Psoas muscle (tissue), 8 donors: Measurements from ENCODE around the gene LCE2D. TPM values are rescaled to one million over a fixed set of nuclear protein-coding genes. Genes with fewer than 3 reads are reported as not detected.
"Not testable (repeated sequence)": the region's sequence is repeated elsewhere in the genome, so short reads cannot be mapped to it uniquely, and the experiment has no call there.

ENCODE experiments used
- ATAC-seq, 4 donors: fragments of 200-7000 bp; cut with Tn5 transposase; one replicate each; pipeline ENCODE4 v1.9.1; 2020; ENCODE audit warnings: moderate library complexity in 3 of 4, mild to moderate bottlenecking in 2 of 4
- DNase-seq, 2 donors: peaks; one replicate each; pipeline ENCODE4 v3.0.0-alpha.2; 2020
- H3K27ac ChIP-seq: fragments of 200-600 bp; one replicate; pipeline ENCODE4 v1.8.0; 2022
- H3K27me3 ChIP-seq, 3 donors: fragments of 200-600 bp in 1 of 3; one replicate each; pipeline versions ENCODE4 v1.6.1 to v1.8.0; 2013 to 2022; ENCODE audit warnings: low read length in 2 of 3, mild to moderate bottlenecking in 2 of 3, moderate library complexity in 1 of 3; ENCODE audit not compliant: insufficient read depth in 3 of 3
- H3K36me3 ChIP-seq, 2 donors: fragments of 200-600 bp in 1 of 2; one replicate each; pipeline versions ENCODE4 v1.6.1 to v1.8.0; 2013 to 2022; ENCODE audit warnings: low read depth in 1 of 2, mild to moderate bottlenecking in 1 of 2, moderate library complexity in 1 of 2; ENCODE audit not compliant: insufficient read depth in 1 of 2
- H3K4me1 ChIP-seq: fragments of 200-600 bp; one replicate; pipeline ENCODE4 v1.8.0; 2022
- H3K4me3 ChIP-seq: fragments of 200-600 bp; one replicate; pipeline ENCODE4 v1.8.0; 2022; ENCODE audit warnings: mild to moderate bottlenecking
- H3K9me3 ChIP-seq: fragments of 200-600 bp; one replicate; pipeline ENCODE4 v1.8.0; 2022
- CTCF ChIP-seq: fragments of 200-600 bp; IDR thresholded peaks from one replicate; pipeline ENCODE4 v1.8.0; 2022; ENCODE audit warnings: antibody characterized with exemption
- WGBS, 3 donors: extraction: QIAGEN DNeasy Blood & Tissue Kit; methylation state at CpG; one replicate each; pipeline versions ENCODE4 v1.1.6 to v1.1.7; 2013; 5-methylcytosine and 5-hydroxymethylcytosine counted together
- intact Hi-C, 2 donors: fragments of 100-400 bp; cut with DNase I; formaldehyde crosslinking; loops; one replicate each; pipeline versions ENCODE4 v1.11.0 to v1.14.2; 2022
- polyA plus RNA-seq, 3 donors: library from polyadenylated mRNA; stranded (reverse); fragments of 200-250 nt; gene quantifications; one replicate each; pipeline ENCODE4 v1.2.3, GENCODE V29; 2013
- total RNA-seq, 4 donors: library from RNA; stranded (reverse); fragmentation: NEBNext Ultra II Directional in 2 of 4; extraction: Animal tissue kit (Norgen Biotek cat#: 25700) in 2 of 4; gene quantifications; one replicate each; pipeline versions ENCODE4 v1.2.1 to v1.2.4, GENCODE V29; 2021 to 2023
- donor health status: healthy with polysubstance abuse.
- donor health status: DM: no; HTN: no; CAD: no; lungs with moderate emphysema.
- donor health status: Bipolar disorder and iron deficiency.
- donor health status: healthy.
- donor health status: DM: yes; HTN: yes; CAD: no.
- donor health status: DM: no; HTN: no; CAD: no.
- donor health status: DM: no; HTN: no; CAD: no.
- donor health status: DM: yes; HTN: yes; CAD: no.

The LCE2D gene
- total and polyA plus RNA-seq, 7 donors: not detected

- no peaks in the 10 kb centered on the region for H3K4me1 ChIP-seq
- TF ChIP-seq CTCF: no peak
- DNase-seq (no peak), ATAC-seq (no peak)
- 27 to 37% (median 31%) methylated on average over 6 of the region's 6 CpGs for WGBS, 3 donors
- intact Hi-C loops: no loop called here
- H3K27ac ChIP-seq: no peak overlapping the region
- no peaks in the 10 kb centered on the region for H3K9me3 ChIP-seq
- H3K4me3 ChIP-seq: no peak overlapping the region
- no peaks in the 10 kb centered on the region for H3K27me3 ChIP-seq
- H3K36me3 ChIP-seq: no peaks in the 10 kb centered on the region
These were observed 16.3 kb downstream of the LCE2D start for GRCh38 chr1:152679459-152679858.

GRCh38 chr1:152681616-152682015 lies 18.4 kb downstream of the LCE2D start:
- WGBS, 3 donors: 43 to 46% (median 44%) methylated on average over 2 of the region's 2 CpGs
- Histone ChIP-seq H3K36me3 (no peaks in the 10 kb centered on the region), H3K4me1 (no peaks in the 10 kb centered on the region), H3K4me3 (no peak overlapping the region), H3K9me3 (no peaks in the 10 kb centered on the region), H3K27ac (no peak overlapping the region), H3K27me3 (no peaks in the 10 kb centered on the region)
- intact Hi-C loops: no loop called here
- no peak for DNase-seq
- no peak for ATAC-seq
- no peak for TF ChIP-seq CTCF

GRCh38 chr1:152683846-152684245 lies 20.7 kb downstream of the LCE2D start:
- H3K27me3 ChIP-seq: no peaks in the 10 kb centered on the region
- no peak for DNase-seq
- H3K4me3 ChIP-seq: no peak overlapping the region
- H3K36me3 ChIP-seq: no peaks in the 10 kb centered on the region
- H3K4me1 ChIP-seq: no peaks in the 10 kb centered on the region
- no peak for ATAC-seq
- intact Hi-C loops: no loop called here
- no peaks in the 10 kb centered on the region for H3K9me3 ChIP-seq
- no peak overlapping the region for H3K27ac ChIP-seq
- TF ChIP-seq CTCF: no peak

GRCh38 chr1:152685823-152686222 lies 22.6 kb downstream of the LCE2D start, which contains the start of gene LCE2B:
Gene LCE2B (plus strand): TSS chr1:152686123. CDS start chr1:152686844, 721 bp downstream.
- H3K27me3 ChIP-seq, H3K9me3 ChIP-seq, ATAC-seq, intact Hi-C loops, H3K36me3 ChIP-seq, DNase-seq, H3K4me1 ChIP-seq, H3K4me3 ChIP-seq, H3K27ac ChIP-seq: not testable (repeated sequence)
- 62 to 65% (median 64%) methylated on average over 2 to 4 of the region's 4 CpGs for WGBS, 3 donors

- intact Hi-C loops: no loop called here
- DNase-seq (no peak), ATAC-seq (no peak)
- TF ChIP-seq CTCF: no peak
- 41 to 44% (median 41%) methylated on average over 4 of the region's 4 CpGs for WGBS, 3 donors
- no peaks in the 10 kb centered on the region for H3K9me3 ChIP-seq
- no peak within 1 kb of the TSS for H3K4me3 ChIP-seq
- no peaks in the 10 kb centered on the region for H3K36me3 ChIP-seq
- H3K4me1 ChIP-seq: no peaks in the 10 kb centered on the region
- H3K27me3 ChIP-seq: no peaks in the 10 kb centered on the region
- no peak within 1 kb of the TSS for H3K27ac ChIP-seq
These were observed 34.8 kb downstream of the LCE2D start, which contains the start of gene LCE2A for GRCh38 chr1:152697701-152698600. Gene LCE2A (plus strand): TSS chr1:152698345. CDS start chr1:152698902, 557 bp downstream.
